ENCODE results near the gene ADARB2.

ADARB2 gene

DNA sequence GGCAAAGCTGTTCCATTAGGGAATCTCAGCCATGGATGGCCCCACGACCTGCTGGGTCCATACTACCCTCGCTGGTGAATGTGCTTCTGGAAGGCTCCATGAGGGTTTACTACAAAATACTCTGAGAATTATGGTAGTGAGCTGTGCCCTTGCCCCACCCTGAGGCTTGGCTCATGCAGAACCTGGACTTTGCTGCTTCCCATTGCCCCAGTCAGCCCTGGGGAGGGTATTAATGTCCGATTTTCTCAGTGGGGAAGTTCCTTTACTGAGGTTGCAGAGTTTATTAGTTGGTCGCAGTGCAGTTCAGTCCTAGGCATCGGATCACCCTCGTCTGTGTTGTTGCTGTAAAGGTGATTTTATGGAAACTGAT, 371.0 kb downstream of the ADARB2 start:
- DNase-seq (ENCODE audit: extremely low spot score) = no peak
- TF ChIP-seq FOXM1 (IDR thresholded peaks at IDR 0.05; ENCODE audit: borderline replicate concordance) (no peak), LEF1 (IDR thresholded peaks at IDR 0.05; ENCODE audit: borderline replicate concordance) (no peak), ZNF384 (IDR thresholded peaks at IDR 0.05) (no peak), L3MBTL2 (conservative IDR thresholded peaks at IDR 0.05) (no peak), ELF4 (IDR thresholded peaks at IDR 0.05) (no peak), SP1 (IDR thresholded peaks at IDR 0.05) (no peak), TARDBP (IDR thresholded peaks at IDR 0.05) (no peak), ARNT (IDR thresholded peaks at IDR 0.05) (no peak), FOXA1 (IDR thresholded peaks at IDR 0.05) (no peak), NFRKB (IDR thresholded peaks at IDR 0.05) (no peak), SUZ12 (IDR thresholded peaks at IDR 0.05) (no peak), BHLHE40 (IDR thresholded peaks at IDR 0.05; ENCODE audit: borderline replicate concordance) (no peak)
- TF ChIP-seq, protein P1, sequence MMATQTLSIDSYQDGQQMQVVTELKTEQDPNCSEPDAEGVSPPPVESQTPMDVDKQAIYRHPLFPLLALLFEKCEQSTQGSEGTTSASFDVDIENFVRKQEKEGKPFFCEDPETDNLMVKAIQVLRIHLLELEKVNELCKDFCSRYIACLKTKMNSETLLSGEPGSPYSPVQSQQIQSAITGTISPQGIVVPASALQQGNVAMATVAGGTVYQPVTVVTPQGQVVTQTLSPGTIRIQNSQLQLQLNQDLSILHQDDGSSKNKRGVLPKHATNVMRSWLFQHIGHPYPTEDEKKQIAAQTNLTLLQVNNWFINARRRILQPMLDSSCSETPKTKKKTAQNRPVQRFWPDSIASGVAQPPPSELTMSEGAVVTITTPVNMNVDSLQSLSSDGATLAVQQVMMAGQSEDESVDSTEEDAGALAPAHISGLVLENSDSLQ (IDR thresholded peaks at IDR 0.05) = no peak
- POLR2A ChIA-PET = no interaction called here
- CTCF ChIA-PET = interaction anchor here (0.6 to 0.7 kb wide), 2 partner anchors 91 to 801 kb away, joined by 4 read pairs; no protein-coding TSS in a partner anchor

- TF ChIP-seq ARNT (IDR thresholded peaks at IDR 0.05) (no peak), ELF4 (IDR thresholded peaks at IDR 0.05) (no peak), NFRKB (IDR thresholded peaks at IDR 0.05) (no peak), FOXM1 (IDR thresholded peaks at IDR 0.05; ENCODE audit: borderline replicate concordance) (no peak), SP1 (IDR thresholded peaks at IDR 0.05) (no peak), ZNF384 (IDR thresholded peaks at IDR 0.05) (no peak), FOXA1 (IDR thresholded peaks at IDR 0.05) (no peak), TARDBP (IDR thresholded peaks at IDR 0.05) (no peak), CTBP1 (IDR thresholded peaks at IDR 0.05; ENCODE audit: borderline replicate concordance) (no peak), FOXK2 (IDR thresholded peaks at IDR 0.05) (no peak), HDGF (IDR thresholded peaks at IDR 0.05; ENCODE audit: borderline replicate concordance) (no peak), LEF1 (IDR thresholded peaks at IDR 0.05; ENCODE audit: borderline replicate concordance) (no peak), L3MBTL2 (conservative IDR thresholded peaks at IDR 0.05) (no peak)
- TF ChIP-seq, protein P1 (IDR thresholded peaks at IDR 0.05) = no peak
- no peak for DNase-seq (ENCODE audit: extremely low spot score)
- ChIA-PET POLR2A (no interaction called here), CTCF (interaction anchor here (0.7 kb wide), 1 partner anchor 801 kb away, joined by 4 read pairs; no protein-coding TSS in a partner anchor)
Measured at GRCh38 chr10:1365540-1366321, 371.6 kb downstream of the ADARB2 start.

- CTCF ChIA-PET = no interaction called here
- no peak for DNase-seq (ENCODE audit: extremely low spot score)
- no peak for TF ChIP-seq SUZ12 (IDR thresholded peaks at IDR 0.05)
- no peak for TF ChIP-seq NFRKB (IDR thresholded peaks at IDR 0.05)
- TF ChIP-seq L3MBTL2 (conservative IDR thresholded peaks at IDR 0.05) = no peak
- TF ChIP-seq ELF4 (IDR thresholded peaks at IDR 0.05) = no peak
- no peak for TF ChIP-seq CTBP1 (IDR thresholded peaks at IDR 0.05; ENCODE audit: borderline replicate concordance)
- no peak for TF ChIP-seq SP1 (IDR thresholded peaks at IDR 0.05)
- no peak for TF ChIP-seq FOXA1 (IDR thresholded peaks at IDR 0.05)
- TF ChIP-seq ZNF384 (IDR thresholded peaks at IDR 0.05) = no peak
- TF ChIP-seq TARDBP (IDR thresholded peaks at IDR 0.05) = no peak
- no peak for TF ChIP-seq ARNT (IDR thresholded peaks at IDR 0.05)
- POLR2A ChIA-PET = no interaction called here
Measured at GRCh38 chr10:1364151-1364910, 373.0 kb downstream of the ADARB2 start.

DNA sequence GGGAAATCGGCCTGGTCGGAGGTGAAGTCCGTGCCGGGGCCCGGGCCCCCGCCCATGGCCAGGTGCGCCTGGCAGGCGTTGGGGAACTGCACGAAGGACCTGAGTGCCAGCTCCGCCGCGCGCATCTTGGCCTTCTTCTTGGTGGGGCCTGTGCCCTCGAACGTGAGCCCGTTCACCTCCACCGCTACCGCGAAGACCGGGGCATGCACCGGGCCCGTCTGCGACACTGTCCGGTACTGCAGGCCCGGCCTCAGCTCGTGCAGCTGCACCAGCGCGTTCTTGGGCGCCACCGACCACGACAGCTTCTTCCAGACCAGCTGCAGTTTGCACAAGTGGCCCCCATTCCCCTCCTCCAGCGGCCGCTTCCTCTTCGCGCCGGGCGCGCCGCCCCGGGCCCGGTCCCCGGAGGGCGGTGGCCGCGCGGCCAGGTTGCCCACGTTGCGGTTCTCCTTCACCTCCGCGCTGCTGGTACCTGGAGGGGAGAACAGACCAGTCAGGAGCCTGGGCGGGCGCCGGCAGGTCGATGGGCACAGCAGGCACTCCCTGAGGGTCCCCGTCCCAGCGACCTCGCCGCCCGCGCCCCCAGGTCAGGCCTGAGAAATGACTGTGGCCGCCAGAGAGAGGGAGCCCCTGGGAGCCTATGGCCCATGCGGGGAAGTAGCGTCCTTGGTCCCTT, 373.7 kb downstream of the ADARB2 start:
- ChIA-PET CTCF (no interaction called here), POLR2A (no interaction called here)
- no peak for DNase-seq (ENCODE audit: extremely low spot score)
- TF ChIP-seq CTBP1 (IDR thresholded peaks at IDR 0.05; ENCODE audit: borderline replicate concordance) (no peak), SP1 (IDR thresholded peaks at IDR 0.05) (no peak), HDGF (IDR thresholded peaks at IDR 0.05; ENCODE audit: borderline replicate concordance) (no peak), LEF1 (IDR thresholded peaks at IDR 0.05; ENCODE audit: borderline replicate concordance) (no peak)

DNA sequence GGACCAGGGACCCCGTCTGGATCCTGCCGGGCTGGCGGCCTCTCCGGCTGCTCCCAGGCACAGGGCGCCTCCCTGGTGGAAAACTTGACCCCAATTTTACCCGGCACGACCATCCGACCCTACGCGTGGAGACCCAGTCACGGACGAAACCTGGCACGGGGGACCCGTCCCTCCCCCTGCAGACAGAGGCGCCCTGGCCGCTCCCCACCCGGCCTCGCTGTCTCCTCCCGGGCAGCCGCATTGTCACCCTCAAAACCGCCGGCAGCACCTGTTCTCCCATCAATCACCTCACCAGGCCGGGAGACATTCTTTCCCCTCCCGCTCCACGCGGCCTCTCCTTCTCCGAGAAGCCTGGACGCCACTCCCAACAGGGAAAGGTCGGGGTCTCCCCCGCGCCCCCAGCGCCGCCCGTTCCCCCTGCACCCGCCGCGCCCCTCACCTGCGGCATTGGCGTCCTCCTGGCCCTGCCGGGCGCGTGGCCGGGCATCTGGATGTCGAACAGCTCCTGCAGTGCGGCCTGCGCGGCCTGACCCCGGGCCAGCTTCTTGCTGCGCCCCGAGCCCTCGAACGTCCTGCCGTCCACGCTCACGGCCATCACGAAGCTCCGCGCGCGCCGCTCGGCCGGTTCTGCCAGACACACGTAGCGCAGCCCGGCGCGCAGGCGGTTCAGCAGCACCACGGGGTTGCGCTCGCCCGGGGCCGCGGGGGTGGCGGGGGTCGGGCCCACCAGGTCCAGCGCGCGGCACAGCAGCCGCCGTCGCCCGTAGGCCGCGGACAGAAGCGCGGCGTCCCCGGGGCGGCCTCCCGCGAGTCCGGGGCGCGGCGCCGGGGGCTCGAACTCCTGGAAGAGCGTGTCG, 374.5 kb downstream of the ADARB2 start:
- TF ChIP-seq SP1 (IDR thresholded peaks at IDR 0.05) (no peak), FOXK2 (IDR thresholded peaks at IDR 0.05) (no peak), CTBP1 (IDR thresholded peaks at IDR 0.05; ENCODE audit: borderline replicate concordance) (no peak), HDGF (IDR thresholded peaks at IDR 0.05; ENCODE audit: borderline replicate concordance) (no peak), ZNF384 (IDR thresholded peaks at IDR 0.05) (no peak), NFRKB (IDR thresholded peaks at IDR 0.05) (no peak), TARDBP (IDR thresholded peaks at IDR 0.05) (no peak)
- ChIA-PET CTCF (no interaction called here), POLR2A (no interaction called here)
- DNase-seq (ENCODE audit: extremely low spot score) = no peak

Measured in HEK293T (cell line).